ENCODE measurements around the gene MYO9B.

Gene MYO9B

DNA sequence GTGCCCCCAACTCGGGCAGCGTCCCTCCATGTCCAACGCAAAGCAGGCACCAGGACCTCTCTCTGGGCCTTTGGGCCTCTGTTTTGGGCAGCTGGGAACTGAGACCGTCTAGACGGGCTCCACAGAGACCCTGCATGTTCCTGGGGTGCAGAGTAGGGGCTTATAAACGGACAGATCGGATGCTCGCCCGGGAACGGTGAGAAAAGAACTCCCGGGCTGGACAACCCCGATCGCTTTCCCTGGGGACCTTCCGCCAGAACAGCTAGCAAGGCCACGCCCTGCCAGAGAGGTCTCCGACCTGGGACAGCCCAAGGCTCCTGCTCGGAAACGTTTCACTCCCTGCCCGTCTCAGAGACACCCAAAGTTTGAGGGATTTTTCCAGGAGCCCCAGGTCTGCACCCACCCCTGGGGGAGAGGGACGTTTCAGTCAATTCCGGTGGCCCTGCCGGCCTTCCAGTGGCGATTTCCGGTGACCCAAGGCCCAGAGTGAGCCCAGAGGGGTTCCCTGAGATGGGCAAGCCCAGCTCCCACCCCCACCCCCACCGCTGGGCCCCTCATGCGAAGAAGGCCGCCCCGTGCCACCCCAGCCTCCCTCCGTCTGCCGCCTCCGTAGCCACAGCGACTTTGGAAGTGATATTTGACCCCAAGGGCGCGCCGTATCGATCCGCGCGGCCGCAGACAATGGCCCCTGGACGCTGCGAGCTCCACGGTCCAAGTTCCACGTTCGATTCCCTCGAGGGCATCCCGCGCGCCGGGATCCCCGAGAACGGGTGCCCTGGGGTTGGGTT is 168.4 kb downstream of the MYO9B start:
- no peak for DNase-seq

DNA sequence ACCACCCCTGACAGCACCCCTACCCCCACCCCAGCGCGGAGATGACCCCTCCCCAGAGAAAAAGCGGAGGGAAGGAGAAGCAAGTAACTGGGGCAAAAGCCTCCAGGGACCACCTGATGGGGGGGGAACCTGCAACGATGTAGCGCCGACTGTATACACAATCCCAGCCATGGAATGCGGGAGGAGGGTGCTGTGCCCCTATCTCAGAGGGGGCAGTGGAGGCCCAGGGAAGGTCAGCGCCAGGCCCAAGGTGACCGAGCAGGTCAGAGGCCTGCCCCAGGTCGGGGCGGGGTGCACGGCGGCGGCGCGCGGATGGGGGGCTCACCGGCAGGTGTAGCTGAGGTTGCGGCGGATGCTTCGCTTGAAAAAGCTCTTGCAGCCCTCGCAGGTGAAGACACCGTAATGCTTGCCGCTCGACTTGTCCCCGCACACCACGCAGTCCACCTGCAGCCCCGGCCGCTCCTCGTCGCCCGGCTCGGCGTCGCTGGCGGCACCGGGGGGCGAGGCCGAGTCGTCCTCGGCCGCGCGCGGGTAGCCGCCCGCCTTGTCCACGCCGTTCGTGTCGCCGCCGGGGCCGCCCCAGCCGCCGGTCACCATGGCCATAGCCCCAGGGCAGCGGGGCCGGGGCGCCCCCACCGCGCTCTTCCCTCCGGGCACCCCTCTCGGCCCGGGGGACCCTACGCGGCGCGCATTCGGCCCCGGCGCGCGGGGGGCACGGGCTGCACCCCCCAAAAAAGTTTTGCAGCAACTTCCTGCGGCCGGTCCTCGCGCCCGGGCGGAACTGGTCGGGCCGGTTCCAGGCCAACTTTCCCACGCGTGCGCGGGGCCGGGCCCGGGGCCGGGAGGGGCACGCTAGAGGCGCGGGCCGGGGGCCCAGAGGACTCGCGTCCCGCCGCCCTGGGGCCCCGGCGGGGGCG is 169.3 kb downstream of the MYO9B start:
- DNase-seq: no peak

DNA sequence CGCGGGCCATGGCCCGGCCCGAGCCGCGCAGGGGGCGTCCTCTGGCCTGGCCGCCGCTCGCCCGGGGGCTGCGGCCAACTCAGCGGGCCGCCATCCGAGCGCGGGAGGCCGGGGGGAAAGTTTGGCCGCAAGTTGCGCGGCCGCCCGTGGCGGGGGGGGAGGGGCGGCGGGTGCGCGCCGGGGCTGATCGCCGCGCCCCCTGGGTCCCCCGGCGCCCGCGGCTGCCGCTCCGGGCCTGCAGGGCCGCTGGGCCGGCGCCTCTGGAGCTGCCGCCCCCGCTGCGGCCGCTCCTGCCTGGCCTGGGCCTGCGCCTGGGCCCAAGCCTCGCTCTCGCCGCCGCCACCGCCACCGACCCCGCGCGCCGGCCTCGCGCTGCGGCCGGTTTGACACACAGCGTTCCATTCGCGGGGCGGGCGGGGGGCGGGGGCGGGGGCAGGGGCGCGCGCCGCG is 170.0 kb downstream of the MYO9B start, which contains the start of gene NR2F6:
NR2F6 (minus strand) TSS at position 385 of the 450 bp plus-strand sequence. CDS start 699 bp downstream, outside the sequence.
- DNase-seq: peak in 1 of 2 experiments; percentile 21

DNA sequence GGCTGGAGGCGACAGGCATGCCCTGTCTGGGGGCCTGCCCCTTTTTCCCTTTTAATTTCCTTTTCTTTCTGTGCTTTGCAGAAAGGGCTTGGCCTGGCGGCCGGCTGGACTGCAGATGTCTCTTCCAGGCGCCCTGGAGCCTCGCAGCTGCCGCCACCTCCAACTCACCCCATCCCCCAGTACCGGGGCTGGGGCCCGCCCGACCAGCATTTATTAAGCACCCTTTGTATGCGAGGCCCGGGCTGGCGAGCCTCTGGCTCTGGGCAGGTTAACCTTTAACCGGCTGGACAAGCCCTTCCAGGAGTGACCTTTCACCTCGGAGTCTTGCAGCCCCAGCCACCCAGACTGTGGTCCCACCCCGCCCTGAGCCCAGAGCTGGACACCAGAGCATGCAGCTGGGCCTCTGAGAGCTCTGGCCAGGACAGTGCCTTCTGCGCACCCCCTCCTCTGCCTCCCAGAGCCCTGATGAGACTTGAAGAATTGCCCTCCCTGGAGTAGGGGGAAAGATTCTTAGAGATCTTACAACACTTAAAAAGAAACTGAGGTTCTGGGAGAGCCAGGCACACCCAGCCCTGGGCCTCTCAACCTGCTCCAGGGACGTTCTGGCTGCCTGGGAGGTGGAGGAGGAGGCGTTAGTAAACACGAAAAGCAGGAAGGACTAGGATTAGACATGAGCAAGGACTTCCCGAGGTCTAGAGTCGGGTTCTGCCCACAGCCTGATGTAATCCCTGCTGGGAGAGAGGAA is 171.3 kb downstream of the MYO9B start:
- peak in 1 of 2 experiments; percentile 63 for DNase-seq

DNA sequence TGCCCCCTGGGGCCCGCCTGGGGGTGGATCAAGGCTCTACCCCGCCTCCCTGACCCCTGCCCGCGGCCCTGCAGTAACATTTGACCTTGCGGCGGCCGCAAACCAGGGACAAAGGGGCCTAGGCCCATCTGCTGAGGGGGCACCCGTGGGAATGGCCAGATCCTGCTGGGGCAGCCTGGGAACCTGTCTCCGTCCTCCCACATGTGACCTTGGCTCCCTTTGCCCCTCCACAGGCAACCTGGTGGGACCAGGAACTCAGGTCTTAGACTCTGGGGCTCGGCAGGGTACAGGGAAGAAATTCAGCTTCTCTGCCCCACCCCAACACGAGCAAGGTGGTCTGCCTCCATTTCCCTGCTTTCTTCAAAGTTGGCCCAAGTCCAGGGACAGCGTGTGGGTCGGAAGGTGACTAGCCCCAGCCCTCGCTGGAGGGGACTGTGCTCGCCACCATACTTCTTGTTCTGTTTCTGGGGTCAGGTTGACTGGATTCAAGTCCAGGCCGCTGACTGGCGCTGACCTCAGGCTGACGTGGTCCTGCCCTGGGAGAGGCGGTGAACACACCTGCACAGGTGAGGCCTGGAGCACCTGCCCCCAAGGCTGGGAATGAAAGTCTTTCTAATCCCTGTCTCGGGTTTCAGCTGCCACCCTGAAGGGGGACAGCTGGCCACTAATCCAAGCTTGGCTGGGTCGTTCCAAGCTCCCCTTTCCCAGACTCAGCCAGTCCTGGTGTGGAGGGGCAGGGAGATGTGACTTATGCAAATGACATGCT is 172.6 kb downstream of the MYO9B start:
- peak; percentile 80 to 92 for DNase-seq

DNA sequence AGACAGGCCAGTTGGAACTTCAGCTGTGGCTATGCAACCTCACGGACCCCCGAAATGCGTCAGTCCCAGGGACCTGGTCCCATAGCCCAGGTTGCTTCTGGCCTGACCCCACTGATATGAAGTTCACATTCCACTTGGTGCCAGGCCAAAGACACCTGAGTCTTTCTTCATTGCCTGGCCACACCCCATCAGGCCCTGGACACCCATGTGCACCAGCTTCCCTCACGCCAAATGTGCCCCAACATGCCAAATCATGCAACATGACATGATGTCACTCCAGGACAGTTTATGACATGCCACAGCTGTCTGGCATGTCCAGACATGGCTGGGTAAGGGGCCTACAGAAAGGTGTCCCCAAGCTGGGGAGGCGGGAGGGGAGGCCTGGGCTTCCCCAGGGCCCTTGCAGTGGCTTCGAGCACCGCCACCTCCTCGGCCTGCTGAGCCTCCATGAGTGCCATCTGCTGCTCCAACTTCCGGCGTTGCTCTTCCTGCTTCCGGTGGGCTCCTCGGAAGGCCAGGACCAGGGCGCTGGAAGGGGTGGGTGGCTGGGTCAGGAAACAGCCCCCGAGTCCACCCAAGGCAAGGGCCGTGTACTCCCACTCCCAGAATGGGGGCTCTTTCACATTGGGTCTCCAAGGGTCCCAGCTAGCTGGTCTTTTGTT is 174.4 kb downstream of the MYO9B start:
- DNase-seq: peak in 1 of 2 experiments; percentile 28

DNA sequence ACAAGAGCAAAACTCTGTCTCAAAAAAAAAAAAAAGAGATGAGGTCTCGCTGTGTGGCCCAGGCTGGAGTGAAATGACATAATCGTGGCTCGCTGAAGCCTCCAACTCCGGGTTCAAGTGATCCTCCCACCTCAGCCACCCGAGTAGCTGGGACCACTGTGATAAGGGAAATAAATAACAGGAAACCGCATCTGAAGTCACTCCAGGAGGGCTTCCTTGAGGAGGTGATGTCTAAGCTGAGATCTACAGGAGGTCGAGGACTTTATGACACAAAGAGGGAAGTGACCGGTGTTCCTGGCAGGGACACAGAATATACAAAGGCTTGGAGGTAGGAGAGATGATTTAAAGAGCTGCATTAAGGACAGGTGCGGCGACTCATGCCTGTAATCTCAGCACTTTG is 179.1 kb downstream of the MYO9B start:
- no peak for DNase-seq

DNA sequence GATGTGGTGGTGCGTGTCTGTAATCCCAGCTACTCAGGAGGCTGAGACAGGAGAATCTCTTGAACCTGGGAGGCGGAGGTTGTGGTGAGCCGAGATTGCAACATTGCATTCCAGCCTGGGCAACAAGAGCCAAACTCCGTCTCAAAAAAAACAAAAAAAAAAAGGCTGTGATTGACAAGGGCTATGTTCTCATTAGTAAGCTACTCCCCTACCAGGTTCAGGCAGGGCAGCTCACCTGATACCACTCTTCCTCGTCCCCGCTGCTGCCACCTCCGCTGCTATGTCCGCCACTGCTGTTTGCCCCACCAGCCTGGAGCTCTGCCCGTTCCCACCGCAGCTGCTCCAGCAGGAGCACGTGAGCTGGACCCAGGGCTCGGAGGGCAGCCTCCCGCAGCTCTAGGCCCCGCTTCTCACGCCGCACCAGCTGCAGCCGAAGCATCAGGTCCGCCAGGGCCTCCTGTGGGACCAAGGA is 179.6 kb downstream of the MYO9B start:
- DNase-seq: no peak

DNA sequence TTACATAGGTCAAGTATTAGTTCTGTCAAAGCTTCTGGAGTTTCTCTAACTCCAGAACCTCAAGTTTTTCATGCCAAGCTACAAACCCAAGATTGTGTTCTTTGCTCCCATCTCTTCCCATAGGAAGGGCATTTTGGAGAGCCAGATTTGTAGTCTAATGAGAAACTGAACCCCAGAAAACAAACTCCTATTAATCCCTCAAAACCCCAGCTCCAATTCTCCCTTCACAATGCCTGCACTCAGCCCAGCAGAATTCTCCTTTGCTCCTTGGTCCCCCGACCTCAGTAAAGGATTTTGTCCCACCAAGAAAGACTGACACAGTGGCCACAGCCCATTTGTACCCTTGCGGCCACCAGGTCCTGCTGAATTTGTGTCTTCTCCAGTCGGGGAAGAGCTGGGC is 180.6 kb downstream of the MYO9B start:
- no peak for DNase-seq

DNA sequence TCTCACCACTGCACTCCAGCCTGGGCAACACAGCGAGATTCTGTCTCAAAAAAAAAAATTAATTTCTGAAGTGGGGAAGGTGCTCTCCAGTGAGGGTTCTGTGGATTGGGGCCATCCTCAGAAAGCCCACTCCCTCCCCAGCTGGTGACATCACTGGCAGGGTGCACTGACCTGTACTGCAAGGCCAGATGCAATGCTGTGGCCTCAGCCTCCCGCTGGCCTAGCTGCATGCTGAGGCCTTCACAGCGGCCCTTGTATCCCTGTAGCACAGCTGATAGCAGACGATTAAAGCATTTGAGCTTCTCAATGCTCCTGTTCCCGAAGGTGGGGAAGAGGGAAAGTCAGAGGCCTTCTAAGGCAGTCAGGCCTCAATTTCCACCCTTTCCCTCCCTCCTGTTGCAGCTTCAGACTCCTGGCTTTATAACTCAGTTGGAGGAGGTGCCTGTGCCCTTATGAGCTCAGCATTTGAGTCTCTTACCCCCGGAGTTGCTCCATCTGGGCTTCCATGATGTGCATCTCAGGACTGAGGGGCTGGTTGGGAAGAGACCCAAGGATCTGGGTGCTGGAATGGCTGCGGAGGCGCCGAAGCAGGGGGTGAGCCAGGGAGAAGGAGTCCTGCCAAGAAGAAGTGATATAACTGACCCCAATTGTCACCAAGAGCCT is 183.7 kb downstream of the MYO9B start:
- no peak for DNase-seq

DNA sequence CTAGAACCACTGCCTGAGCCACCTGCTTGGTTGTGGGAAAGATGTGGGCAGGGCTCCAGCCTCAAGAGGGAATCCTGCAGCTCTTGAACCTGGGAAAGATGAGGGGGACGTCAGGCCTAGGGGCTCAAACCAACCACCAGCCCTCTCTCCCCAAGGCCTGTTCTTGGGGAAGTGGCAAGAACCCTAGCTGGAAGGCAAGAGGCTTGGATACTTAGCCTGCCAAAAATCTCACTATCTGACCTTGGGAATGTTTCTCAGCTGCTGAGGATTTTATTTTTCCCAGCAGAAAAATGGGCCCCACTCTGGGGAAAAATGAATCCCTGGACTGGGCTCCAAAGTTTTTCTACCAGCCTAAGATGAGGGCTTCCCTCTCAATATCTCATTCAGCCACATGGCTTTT is 184.4 kb downstream of the MYO9B start:
- DNase-seq: no peak

DNA sequence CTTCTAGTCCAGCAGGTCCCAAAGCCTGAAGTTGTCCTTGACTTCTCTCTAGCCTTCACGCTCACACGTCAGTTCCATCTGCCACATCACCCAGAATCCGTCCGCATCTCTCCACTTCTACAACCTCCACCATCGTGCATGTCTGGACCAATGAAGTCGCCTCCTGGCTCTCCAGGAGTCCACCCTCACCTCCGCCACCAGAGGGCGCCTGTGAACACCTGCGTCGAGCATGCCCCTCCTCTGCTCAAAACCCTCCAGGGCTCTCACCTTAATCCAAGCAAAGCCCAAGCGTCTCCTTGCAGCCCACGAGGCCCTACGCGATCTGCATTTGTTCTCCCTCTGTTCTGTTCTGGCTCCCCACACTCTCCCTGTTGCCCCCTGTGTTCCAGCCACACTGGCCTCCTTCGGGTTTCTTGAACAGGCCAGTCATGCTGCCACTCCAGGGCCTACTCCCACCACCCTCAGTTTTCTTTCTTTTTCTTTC is 185.3 kb downstream of the MYO9B start:
- peak; percentile 96 for DNase-seq

DNA sequence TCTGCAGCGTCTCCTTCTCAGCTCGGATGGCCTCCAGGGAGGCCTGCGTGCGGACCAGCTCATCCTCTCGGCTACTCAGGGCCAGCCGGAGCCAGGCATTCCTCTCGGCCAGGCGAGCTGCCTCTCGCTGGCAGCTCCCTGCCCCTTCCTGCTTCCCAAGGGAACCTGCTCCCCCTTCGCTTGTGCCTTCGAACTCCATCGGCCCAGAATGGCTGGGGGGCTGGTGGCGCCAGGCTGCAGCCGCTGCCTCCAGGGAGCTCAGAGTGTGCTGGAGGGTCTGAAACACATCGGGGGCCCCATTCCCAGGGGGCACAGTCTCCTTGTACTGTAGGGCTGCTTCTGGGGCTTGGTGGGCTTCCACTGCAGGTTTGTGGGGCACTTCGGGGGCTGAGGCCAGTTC is 187.0 kb downstream of the MYO9B start:
- DNase-seq: no peak

All from NCI-H524 (cell line).